ENCODE results near the gene ERC1. TPM values are rescaled to one million over a fixed set of nuclear protein-coding genes. Genes with fewer than 3 reads are reported as not detected.
A peak's percentile ranks its signal among the peaks of the same experiment; 100 is the strongest.

ERC1 gene
- total and polyA plus RNA-seq, 9 of the 15 experiments (the other 6 are each of a cell fraction or from before 2014, with no cell fraction given): 0.74 to 11.8 (median 4.8) TPM

- TF ChIP-seq CREM (IDR thresholded peaks at IDR 0.05; ENCODE audit: low read depth) (peak; percentile 55), MAZ (CRISPR knock-in tag; conservative IDR thresholded peaks at IDR 0.05 in 1 of 2, IDR thresholded peaks at IDR 0.05 in 1 of 2) (peak in 1 of 2 experiments; percentile 39; a peak in 1 of 4 replicates), POLR2G (IDR thresholded peaks at IDR 0.05; ENCODE audit: low read depth, low read length) (peak; percentile 80), NRF1 (conservative IDR thresholded peaks at IDR 0.05 in 1 of 2, IDR thresholded peaks at IDR 0.05 in 1 of 2) (peak; percentile 54 to 58), NFIC (IDR thresholded peaks at IDR 0.05) (peak; percentile 90), XRCC3 (IDR thresholded peaks at IDR 0.05) (no peak), TAF1 (IDR thresholded peaks at IDR 0.05; ENCODE audit: control insufficient read depth, extremely low read depth, insufficient read depth, low read length, severe bottlenecking) (peak; percentile 42), E2F6 (IDR thresholded peaks at IDR 0.05; ENCODE audit: borderline replicate concordance in 1 of 2, extremely low read depth in 1 of 2, insufficient read depth in 1 of 2, insufficient read length in 1 of 2, low read depth in 1 of 2, low read length in 1 of 2, poor library complexity in 1 of 2, severe bottlenecking in 1 of 2) (peak; percentile 35 to 55), PKNOX1 (IDR thresholded peaks at IDR 0.05) (peak; percentile 60), ZNF518B (CRISPR knock-in tag; IDR thresholded peaks at IDR 0.05) (no peak), TRIM25 (IDR thresholded peaks at IDR 0.05; ENCODE audit: borderline replicate concordance) (no peak), POLR3A (IDR thresholded peaks at IDR 0.05; ENCODE audit: borderline replicate concordance, extremely low read depth, insufficient read depth, insufficient read length) (no peak), ZNF586 (CRISPR knock-in tag; conservative IDR thresholded peaks at IDR 0.05) (no peak), YY1 (IDR thresholded peaks at IDR 0.05; ENCODE audit: borderline replicate concordance in 1 of 3, control insufficient read depth in 1 of 3, extremely low read depth in 1 of 3, insufficient read depth in 3 of 3, insufficient read length in 1 of 3, insufficient replicate concordance in 2 of 3, low read depth in 1 of 3, low read length in 2 of 3) (peak in 1 of 3 experiments; percentile 45), MNT (conservative IDR thresholded peaks at IDR 0.05) (peak in 1 of 2 experiments; percentile 65; a peak in 3 of 4 replicates)
Observed at GRCh38 chr12:1500095-1500801, 509.2 kb downstream of the ERC1 start (continued).

Measured in K562 (cell line).